ENCODE data around the gene SYT1.

The SYT1 gene

DNA sequence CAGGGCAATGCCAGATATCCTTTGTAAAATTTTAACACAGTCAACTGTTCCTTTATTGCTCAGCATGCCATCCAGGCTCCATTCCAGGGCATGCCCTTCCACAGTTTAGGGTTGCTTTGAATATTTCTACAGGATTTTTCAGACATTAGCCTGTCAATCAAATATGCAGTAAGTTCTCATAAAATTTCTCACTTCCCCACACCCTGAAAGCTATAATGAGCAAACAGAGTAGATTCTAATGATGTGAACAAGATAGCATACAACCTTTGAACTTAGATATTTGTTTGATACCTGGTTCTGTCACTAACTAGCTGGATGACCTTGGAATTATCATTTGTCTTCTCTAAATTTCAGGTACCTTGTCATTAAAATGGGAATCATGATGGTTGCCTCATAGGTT lies 251.2 kb downstream of the SYT1 start:
- no peaks in the 10 kb centered on the region for H3K36me3 ChIP-seq (replicated peaks)
- H3K27ac ChIP-seq, result no peak overlapping the region
- no peak overlapping the region for H3K4me3 ChIP-seq (ENCODE audit: low read depth, low read length)
- no peaks in the 10 kb centered on the region for H3K27me3 ChIP-seq (replicated peaks)
- in situ Hi-C loops (cut with HindIII; ENCODE audit: low pct_ligation_motif_present, low sequenced_read_pairs), result no loop called here
- TF ChIP-seq, protein P1, sequence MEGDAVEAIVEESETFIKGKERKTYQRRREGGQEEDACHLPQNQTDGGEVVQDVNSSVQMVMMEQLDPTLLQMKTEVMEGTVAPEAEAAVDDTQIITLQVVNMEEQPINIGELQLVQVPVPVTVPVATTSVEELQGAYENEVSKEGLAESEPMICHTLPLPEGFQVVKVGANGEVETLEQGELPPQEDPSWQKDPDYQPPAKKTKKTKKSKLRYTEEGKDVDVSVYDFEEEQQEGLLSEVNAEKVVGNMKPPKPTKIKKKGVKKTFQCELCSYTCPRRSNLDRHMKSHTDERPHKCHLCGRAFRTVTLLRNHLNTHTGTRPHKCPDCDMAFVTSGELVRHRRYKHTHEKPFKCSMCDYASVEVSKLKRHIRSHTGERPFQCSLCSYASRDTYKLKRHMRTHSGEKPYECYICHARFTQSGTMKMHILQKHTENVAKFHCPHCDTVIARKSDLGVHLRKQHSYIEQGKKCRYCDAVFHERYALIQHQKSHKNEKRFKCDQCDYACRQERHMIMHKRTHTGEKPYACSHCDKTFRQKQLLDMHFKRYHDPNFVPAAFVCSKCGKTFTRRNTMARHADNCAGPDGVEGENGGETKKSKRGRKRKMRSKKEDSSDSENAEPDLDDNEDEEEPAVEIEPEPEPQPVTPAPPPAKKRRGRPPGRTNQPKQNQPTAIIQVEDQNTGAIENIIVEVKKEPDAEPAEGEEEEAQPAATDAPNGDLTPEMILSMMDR (IDR thresholded peaks at IDR 0.05; ENCODE audit: low read depth, low read length, missing control alignments), result no peak
- no peak for DNase-seq

DNA sequence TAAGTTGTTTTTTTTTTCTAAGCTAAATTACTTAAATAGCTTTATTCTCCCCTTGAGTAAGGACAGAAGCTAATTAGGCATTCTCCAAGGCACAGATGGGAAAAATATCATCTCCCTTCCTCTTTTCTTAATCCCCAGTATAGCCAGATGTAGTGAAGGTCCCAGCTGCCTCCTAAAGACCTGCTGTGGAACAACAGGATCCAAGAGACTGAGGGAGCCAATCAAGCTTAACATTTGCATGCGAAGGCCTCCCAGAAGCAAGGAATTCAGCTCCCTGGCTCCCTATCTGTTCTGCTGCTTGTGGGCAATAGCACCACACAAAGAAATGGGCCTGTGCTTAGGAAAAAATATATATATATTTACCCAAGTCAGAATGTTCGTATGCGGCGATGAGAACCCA lies 255.2 kb downstream of the SYT1 start:
- no peak for DNase-seq
- TF ChIP-seq, protein P1 (IDR thresholded peaks at IDR 0.05; ENCODE audit: low read depth, low read length, missing control alignments), result peak; percentile 18
- Histone ChIP-seq H3K27me3 (replicated peaks) (no peaks in the 10 kb centered on the region), H3K27ac (no peak overlapping the region), H3K4me3 (ENCODE audit: low read depth, low read length) (no peak overlapping the region), H3K36me3 (replicated peaks) (no peaks in the 10 kb centered on the region)
- in situ Hi-C loops (cut with HindIII; ENCODE audit: low pct_ligation_motif_present, low sequenced_read_pairs), result no loop called here

DNA sequence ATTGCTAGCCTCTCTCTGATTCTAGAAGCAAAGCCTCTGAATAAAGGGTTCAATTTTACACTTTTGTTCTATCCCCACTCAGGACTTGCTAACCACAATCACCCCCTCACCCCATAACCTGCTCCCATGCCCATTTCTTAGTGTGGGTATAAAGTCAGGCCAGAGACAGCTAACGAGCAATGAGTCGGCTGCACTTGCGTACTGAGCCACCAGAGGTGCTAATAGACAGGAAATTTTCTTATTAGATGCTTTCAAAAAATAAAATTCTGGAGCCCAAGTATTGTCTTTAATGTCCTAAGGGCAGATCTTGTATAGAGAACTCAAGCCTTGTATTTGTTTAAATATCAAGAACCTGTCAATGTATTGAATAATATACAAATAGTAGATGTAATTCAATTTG lies 256.9 kb downstream of the SYT1 start:
- no peak for DNase-seq
- no peaks in the 10 kb centered on the region for H3K36me3 ChIP-seq (replicated peaks)
- H3K27me3 ChIP-seq (replicated peaks), result no peaks in the 10 kb centered on the region
- in situ Hi-C loops (cut with HindIII; ENCODE audit: low pct_ligation_motif_present, low sequenced_read_pairs), result no loop called here
- no peak overlapping the region for H3K27ac ChIP-seq
- TF ChIP-seq, protein P1 (IDR thresholded peaks at IDR 0.05; ENCODE audit: low read depth, low read length, missing control alignments), result peak; percentile 59
- H3K4me3 ChIP-seq (ENCODE audit: low read depth, low read length), result no peak overlapping the region

DNA sequence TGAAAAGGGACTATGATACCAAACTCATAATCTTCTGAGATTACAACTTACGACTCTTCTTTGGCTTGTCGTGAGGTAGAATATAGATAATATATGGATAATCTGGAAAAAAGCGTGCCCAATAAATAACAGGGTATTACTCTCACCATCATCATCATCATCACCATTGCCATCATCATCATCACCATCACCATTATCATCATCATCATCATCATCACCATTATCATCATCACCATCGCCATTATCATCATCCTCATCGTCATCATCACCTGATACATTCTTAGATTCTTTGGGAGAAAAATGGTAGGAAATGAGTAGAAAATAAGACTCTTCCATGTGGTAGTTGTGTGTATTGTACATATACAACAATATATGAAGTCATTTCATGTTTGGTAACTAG lies 259.8 kb downstream of the SYT1 start:
- DNase-seq, result no peak
- no peak overlapping the region for H3K27ac ChIP-seq
- in situ Hi-C loops (cut with HindIII; ENCODE audit: low pct_ligation_motif_present, low sequenced_read_pairs), result no loop called here
- TF ChIP-seq, protein P1 (IDR thresholded peaks at IDR 0.05; ENCODE audit: low read depth, low read length, missing control alignments), result no peak
- no peaks in the 10 kb centered on the region for H3K36me3 ChIP-seq (replicated peaks)
- H3K27me3 ChIP-seq (replicated peaks), result no peaks in the 10 kb centered on the region
- no peak overlapping the region for H3K4me3 ChIP-seq (ENCODE audit: low read depth, low read length)

DNA sequence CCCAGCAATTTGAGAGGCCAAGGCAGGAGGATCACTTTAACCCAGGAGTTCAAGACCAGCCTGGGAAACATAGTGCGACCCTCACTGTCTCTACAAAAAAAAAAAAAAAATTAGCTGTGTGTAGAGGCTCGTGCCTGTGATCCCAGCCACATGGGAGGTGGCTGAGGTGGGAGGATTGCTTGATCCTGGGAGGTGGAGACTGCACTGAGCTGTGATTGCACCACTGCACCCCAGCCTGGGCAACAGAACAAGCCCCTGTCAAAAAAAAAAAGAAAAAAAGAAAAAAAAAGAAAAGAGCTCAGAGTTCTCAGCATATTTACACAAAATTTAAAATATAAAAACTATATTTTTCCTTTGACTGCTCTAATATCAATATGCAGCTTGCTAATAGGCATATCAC lies 260.8 kb downstream of the SYT1 start:
- TF ChIP-seq, protein P1 (IDR thresholded peaks at IDR 0.05; ENCODE audit: low read depth, low read length, missing control alignments), result no peak
- DNase-seq, result no peak
- no peak overlapping the region for H3K4me3 ChIP-seq (ENCODE audit: low read depth, low read length)
- no peaks in the 10 kb centered on the region for H3K27me3 ChIP-seq (replicated peaks)
- in situ Hi-C loops (cut with HindIII; ENCODE audit: low pct_ligation_motif_present, low sequenced_read_pairs), result no loop called here
- no peak overlapping the region for H3K27ac ChIP-seq
- no peaks in the 10 kb centered on the region for H3K36me3 ChIP-seq (replicated peaks)

DNA sequence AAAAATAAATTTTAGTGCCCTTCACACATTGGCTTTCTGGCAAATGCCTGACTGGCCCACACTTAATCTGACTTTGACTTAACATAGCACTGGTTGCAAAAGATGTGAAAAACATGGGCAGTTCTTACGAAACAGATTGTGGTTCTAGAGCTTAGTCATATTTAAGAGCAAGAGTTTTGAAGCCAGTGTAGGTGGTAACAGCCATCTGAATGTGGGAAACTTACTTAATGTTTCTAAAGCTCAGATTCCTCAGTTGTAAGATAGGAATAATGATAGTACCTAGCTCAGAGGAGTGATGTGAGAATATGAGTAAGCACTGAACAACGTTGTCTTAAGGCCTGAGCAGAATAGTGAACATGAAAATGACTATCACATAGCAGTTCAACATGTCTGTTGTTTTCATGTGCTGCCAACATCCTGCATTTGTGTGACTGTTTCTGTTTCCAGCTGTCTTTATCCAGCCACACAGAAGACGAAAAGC lies 262.7 kb downstream of the SYT1 start:
- H3K4me3 ChIP-seq (ENCODE audit: low read depth, low read length), result no peak overlapping the region
- DNase-seq, result peak; percentile 87
- H3K36me3 ChIP-seq (replicated peaks), result no peaks in the 10 kb centered on the region
- peak overlapping the region; percentile 54 for H3K27ac ChIP-seq
- TF ChIP-seq, protein P1 (IDR thresholded peaks at IDR 0.05; ENCODE audit: low read depth, low read length, missing control alignments), result no peak
- in situ Hi-C loops (cut with HindIII; ENCODE audit: low pct_ligation_motif_present, low sequenced_read_pairs), result no loop called here
- no peaks in the 10 kb centered on the region for H3K27me3 ChIP-seq (replicated peaks)
